GM13977 (cell line): ENCODE results near the gene GRIK2.

Source experiments
- DNase-seq: peaks from one replicate; pipeline ENCODE4 v3.0.0; 2012; ENCODE audit warnings: low spot score
- CTCF ChIP-seq: IDR thresholded peaks from 2 replicates; pipeline ENCODE4 v1.5.1; 2012; ENCODE audit warnings: mild to moderate bottlenecking, control low read depth; ENCODE audit not compliant: insufficient read depth; ENCODE audit errors: extremely low read depth, missing control alignments
- in situ Hi-C: fragments of 300-500 bp; cut with MboI; formaldehyde crosslinking; loops from one replicate; pipeline ENCODE4 v1.12.0; 2022; ENCODE audit warnings: low sequenced_read_pairs, low pct_unique_long_range_greater_than_20kb, mixed read lengths, inconsistent platforms; ENCODE audit not compliant: unreplicated experiment

GRIK2 gene

GRCh38 chr6:101522254-101522653, 128.7 kb downstream of the GRIK2 start:
- in situ Hi-C loops = no loop called here
- TF ChIP-seq CTCF = no peak
- no peak for DNase-seq

GRCh38 chr6:101527467-101527866, 134.0 kb downstream of the GRIK2 start:
- TF ChIP-seq CTCF = no peak
- in situ Hi-C loops = no loop called here
- no peak for DNase-seq

GRCh38 chr6:101528801-101529200, 135.3 kb downstream of the GRIK2 start:
- DNase-seq = no peak
- TF ChIP-seq CTCF = no peak
- in situ Hi-C loops = no loop called here

GRCh38 chr6:101531538-101531937, 138.0 kb downstream of the GRIK2 start:
- no peak for TF ChIP-seq CTCF
- in situ Hi-C loops = no loop called here

GRCh38 chr6:101534386-101534785, 140.9 kb downstream of the GRIK2 start:
- TF ChIP-seq CTCF = no peak

More at GRCh38 chr6:101531538-101531937, 138.0 kb downstream of the GRIK2 start:
- no peak for DNase-seq

GRCh38 chr6:101534821-101535220, 141.3 kb downstream of the GRIK2 start:
- TF ChIP-seq CTCF = no peak
- in situ Hi-C loops = no loop called here
- DNase-seq = no peak

More at GRCh38 chr6:101534386-101534785, 140.9 kb downstream of the GRIK2 start:
- in situ Hi-C loops = no loop called here
- DNase-seq = no peak

GRCh38 chr6:101537753-101538316, 144.3 kb downstream of the GRIK2 start:
- TF ChIP-seq CTCF = no peak
- in situ Hi-C loops = no loop called here
- DNase-seq = no peak
